Transverse colon (tissue), 3 donors: ENCODE results near the gene OR8G5.

Experiments used
- CTCF ChIP-seq, 5 experiments: fragments of 200-600 bp in 3 of 5; fragments of 450-650 bp in 2 of 5; sonication (generic) in 3 of 5; IDR thresholded peaks; 1 replicate in 2 of 5; 2 replicates in 3 of 5; pipeline ENCODE4 v1.5.1; 2016 to 2017; ENCODE audit warnings: antibody characterized with exemption in 5 of 5, inconsistent platforms in 3 of 5, mild to moderate bottlenecking in 2 of 5, moderate library complexity in 1 of 5
- EP300 ChIP-seq: sonication (generic); formaldehyde crosslinking; IDR thresholded peaks from one replicate; pipeline ENCODE4 v1.6.1; 2017; ENCODE audit warnings: antibody characterized with exemption, low read depth
- POLR2A ChIP-seq: fragments of 450-650 bp; IDR thresholded peaks from one replicate; pipeline ENCODE4 v1.6.1; 2016; ENCODE audit warnings: antibody characterized with exemption, mild to moderate bottlenecking, moderate library complexity

- TF ChIP-seq CTCF (IDR thresholded peaks at IDR 0.05) (no peak), EP300 (no peak), POLR2A (no peak)
These were observed 48.9 kb upstream of the OR8G5 start for GRCh38 chr11:124207102-124207792.
